Activated naive CD4-positive, alpha-beta T cell treated with anti-CD3 and anti-CD28 coated beads, Interleukin-2, amount 50 U/mL, for 24 hours (primary cell): Measurements from ENCODE around the gene HHATL.

Source experiments
- H3K27ac Mint-ChIP-seq: one replicate; pipeline ENCODE4 v1.8.0; 2021; ENCODE audit warnings: mild to moderate bottlenecking, mixed read lengths
- H3K27me3 Mint-ChIP-seq: one replicate; pipeline ENCODE4 v1.8.0; 2021; ENCODE audit warnings: mixed read lengths
- H3K36me3 Mint-ChIP-seq: one replicate; pipeline ENCODE4 v1.8.0; 2021; ENCODE audit warnings: mixed read lengths
- H3K4me1 Mint-ChIP-seq: one replicate; pipeline ENCODE4 v1.8.0; 2021; ENCODE audit warnings: mixed read lengths
- H3K4me3 Mint-ChIP-seq: one replicate; pipeline ENCODE4 v1.8.0; 2021; ENCODE audit warnings: mild to moderate bottlenecking, mixed read lengths
- H3K9me3 Mint-ChIP-seq: one replicate; pipeline ENCODE4 v1.8.0; 2021; ENCODE audit warnings: mixed read lengths

Gene HHATL

DNA sequence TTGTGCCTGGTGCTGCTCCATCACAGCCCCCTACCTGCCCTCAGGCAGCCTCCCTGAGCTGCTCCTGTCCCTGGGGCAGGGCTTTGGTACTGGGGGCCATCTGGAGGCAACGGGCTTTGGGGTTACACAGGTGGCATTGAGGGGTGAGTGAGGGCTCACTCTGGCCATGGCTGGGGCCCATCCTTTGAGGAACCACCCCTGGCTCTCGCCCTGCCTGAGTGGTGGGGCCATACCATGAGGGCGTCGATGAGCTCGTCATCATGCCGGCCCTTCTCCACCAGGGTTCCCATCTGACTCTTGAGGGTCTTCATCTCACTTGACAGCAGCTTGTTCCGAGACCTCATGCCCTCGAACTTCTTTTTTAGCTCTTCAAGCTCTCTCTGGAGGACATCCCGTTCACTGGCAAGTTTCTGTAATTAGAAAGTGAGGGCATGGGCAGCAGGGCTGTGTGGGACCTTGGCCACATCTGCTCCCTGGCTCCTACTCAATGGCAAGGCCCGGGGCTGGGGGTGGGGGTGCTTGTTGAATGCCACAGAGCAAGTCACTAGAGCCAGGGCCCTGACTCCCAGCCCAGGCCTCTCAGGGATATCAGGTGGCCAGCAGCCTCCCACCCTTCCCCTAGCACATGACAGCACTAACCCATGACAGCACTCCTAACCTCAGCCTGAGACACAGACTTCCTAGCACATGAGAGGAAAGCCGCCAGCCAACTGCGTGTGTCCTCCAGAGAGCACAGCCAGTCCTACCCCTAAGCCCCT is 37.0 kb upstream of the HHATL start:
- Mint-ChIP-seq H3K9me3 (no peaks in the 10 kb centered on the region), H3K4me3 (no peak overlapping the region), H3K36me3 (no peaks in the 10 kb centered on the region), H3K27ac (no peak overlapping the region), H3K27me3 (no peaks in the 10 kb centered on the region), H3K4me1 (peaks cover 8% of the 10 kb centered on the region)

DNA sequence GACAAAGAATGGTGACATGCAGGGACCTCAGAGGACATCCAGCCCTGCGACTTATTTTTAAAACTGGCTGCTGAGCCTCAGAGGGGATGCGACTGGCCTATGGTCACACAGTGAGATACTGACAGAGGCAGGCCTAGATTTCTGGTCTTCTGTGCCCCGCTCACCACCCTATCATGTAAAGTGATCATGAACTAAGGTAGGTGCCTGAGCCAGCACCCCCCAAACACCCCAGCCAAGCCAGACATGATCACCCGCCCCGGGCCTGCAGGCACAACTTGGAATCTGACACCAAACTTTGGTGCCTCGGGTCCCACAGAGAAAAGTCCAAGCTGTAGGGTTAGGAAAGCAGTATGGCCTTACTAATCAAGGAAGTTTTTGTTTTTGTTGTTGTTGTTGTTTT is 33.9 kb upstream of the HHATL start:
- H3K4me3 Mint-ChIP-seq = no peak overlapping the region
- no peak overlapping the region for H3K27ac Mint-ChIP-seq
- H3K36me3 Mint-ChIP-seq = no peaks in the 10 kb centered on the region
- no peaks in the 10 kb centered on the region for H3K27me3 Mint-ChIP-seq
- H3K9me3 Mint-ChIP-seq = no peaks in the 10 kb centered on the region
- no peaks in the 10 kb centered on the region for H3K4me1 Mint-ChIP-seq

DNA sequence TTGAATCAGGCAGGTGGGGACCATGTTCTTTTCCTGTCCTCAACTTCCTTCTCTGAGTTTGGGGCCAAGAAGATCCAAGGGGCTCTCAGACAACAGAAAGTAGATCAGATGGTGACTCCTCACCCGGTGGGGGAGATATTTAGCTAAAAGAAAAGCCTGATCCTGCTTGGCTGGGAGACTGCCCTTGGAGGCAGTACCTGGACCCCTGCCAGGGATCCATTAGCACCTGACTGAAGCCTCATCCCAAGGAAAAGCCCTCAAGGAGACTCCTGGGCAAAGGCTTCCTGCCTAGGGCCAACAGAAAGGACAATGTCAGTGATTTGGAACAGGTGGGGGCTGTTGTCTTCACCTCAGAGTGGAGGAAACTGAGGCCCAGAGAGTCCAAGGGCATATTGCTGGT is 33.5 kb upstream of the HHATL start:
- Mint-ChIP-seq H3K4me1 (no peaks in the 10 kb centered on the region), H3K4me3 (no peak overlapping the region), H3K27ac (no peak overlapping the region), H3K9me3 (no peaks in the 10 kb centered on the region), H3K36me3 (no peaks in the 10 kb centered on the region), H3K27me3 (no peaks in the 10 kb centered on the region)

DNA sequence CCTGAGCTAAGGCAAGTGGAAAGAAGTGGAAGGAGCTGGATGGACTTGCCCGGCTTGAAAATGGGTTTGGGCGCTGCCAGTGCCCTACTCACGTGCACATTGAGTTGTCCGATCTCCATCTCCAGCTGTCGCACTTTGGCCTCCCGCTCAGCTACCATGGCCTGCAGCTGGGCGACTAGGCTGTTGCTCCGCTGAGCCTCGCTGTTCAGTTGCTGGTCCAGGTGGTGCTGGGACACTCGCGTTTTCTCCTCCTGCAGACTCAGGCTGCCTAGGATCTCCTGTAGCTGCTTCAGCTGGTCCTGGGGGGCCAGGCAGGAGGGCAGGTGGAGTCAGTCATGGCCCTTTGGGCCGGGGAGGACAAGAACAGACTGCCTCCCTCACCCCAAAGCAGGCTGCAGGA is 33.0 kb upstream of the HHATL start:
- Mint-ChIP-seq H3K36me3 (no peaks in the 10 kb centered on the region), H3K9me3 (no peaks in the 10 kb centered on the region), H3K4me1 (no peaks in the 10 kb centered on the region), H3K4me3 (no peak overlapping the region), H3K27me3 (no peaks in the 10 kb centered on the region), H3K27ac (no peak overlapping the region)

DNA sequence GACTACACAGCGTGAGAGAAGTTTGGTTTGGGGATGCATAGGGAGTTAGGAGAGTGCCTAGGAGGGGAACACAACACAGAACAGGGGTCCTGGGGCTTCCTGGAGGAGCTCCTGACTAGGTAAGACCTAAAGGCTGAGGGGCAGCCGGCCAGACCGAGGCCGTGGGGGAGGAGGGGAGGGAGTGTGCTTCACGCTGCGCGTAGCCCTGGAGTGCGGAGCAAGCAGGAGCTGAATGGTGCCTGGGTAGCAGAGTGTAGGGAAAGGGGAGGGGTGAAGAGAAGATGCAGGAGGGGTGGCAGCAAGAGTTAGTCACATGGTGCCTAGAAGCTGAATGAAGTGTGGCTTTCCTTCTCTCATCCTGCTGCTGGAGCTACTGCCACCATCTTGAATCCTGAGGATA is 32.4 kb upstream of the HHATL start:
- Mint-ChIP-seq H3K9me3 (no peaks in the 10 kb centered on the region), H3K36me3 (no peaks in the 10 kb centered on the region), H3K27me3 (no peaks in the 10 kb centered on the region), H3K27ac (no peak overlapping the region), H3K4me1 (no peaks in the 10 kb centered on the region), H3K4me3 (no peak overlapping the region)

DNA sequence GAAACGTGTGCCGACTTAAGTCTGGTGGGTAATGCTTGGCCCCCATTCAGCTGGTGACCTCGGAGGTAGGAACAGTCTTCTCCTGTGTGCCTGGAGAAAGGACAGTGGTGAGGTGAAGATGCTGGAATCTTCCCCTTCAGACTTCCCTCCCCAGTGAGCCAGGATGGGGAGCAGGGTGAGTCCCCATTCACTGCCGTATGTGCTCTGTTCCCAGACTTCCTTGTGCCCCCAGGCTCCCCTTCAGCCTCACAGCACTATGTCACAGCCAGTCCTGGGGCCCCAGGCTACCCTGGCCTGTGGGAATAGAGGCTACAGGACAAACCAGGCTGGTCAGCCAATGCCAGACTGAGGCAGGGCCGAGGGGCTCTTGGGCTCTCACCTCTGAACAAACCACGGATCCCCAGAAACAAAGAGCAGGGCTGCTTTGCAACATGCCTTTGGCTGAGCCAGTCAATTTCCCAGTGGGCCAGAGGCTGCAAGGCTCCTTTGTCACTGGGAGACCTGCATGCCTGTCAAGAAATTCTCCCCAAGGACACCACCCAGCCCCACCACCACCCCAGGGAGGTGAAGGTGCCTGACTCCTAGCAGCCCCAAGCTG is 31.8 kb upstream of the HHATL start:
- Mint-ChIP-seq H3K4me3 (no peak overlapping the region), H3K27me3 (no peaks in the 10 kb centered on the region), H3K36me3 (no peaks in the 10 kb centered on the region), H3K9me3 (no peaks in the 10 kb centered on the region), H3K27ac (no peak overlapping the region), H3K4me1 (no peaks in the 10 kb centered on the region)

DNA sequence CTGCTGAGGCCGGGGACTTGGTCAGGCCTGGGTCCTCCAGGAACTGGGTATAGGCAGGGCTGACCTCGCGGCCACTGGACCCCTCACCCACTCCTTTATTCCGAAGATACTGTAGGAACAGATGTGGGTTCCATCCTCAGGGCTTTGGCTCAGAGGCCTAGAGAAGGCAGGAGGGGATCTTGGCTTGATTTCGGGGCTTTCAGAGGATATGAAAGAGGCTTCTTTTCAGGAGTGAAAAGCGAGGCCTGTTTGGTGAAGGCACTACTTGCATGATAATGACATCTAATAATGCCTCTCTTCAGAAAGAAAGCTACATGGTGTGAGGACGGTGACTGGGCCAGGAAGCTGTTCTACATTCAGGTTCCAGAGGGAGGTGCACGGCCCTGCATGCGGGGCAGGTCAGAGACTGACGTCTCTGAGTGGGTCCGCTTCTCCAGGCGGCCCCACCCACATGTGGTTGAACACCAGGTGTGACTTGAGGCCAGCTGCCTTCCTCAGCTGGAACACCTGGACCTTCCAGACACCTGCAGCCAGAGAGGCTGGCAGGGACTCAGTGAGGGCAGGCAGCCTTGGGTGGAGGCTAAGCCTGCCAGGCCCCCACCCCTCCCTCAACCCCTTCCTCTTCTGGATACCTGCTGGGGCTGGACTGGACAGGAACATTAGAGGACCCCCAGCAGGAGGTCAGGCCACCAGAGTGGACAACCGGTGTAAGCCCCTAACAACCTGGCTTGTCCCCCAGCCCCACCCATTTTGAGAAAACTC is 31.1 kb upstream of the HHATL start:
- no peak overlapping the region for H3K4me3 Mint-ChIP-seq
- no peak overlapping the region for H3K27ac Mint-ChIP-seq
- H3K36me3 Mint-ChIP-seq = no peaks in the 10 kb centered on the region
- no peaks in the 10 kb centered on the region for H3K9me3 Mint-ChIP-seq
- H3K27me3 Mint-ChIP-seq = no peaks in the 10 kb centered on the region
- no peaks in the 10 kb centered on the region for H3K4me1 Mint-ChIP-seq

DNA sequence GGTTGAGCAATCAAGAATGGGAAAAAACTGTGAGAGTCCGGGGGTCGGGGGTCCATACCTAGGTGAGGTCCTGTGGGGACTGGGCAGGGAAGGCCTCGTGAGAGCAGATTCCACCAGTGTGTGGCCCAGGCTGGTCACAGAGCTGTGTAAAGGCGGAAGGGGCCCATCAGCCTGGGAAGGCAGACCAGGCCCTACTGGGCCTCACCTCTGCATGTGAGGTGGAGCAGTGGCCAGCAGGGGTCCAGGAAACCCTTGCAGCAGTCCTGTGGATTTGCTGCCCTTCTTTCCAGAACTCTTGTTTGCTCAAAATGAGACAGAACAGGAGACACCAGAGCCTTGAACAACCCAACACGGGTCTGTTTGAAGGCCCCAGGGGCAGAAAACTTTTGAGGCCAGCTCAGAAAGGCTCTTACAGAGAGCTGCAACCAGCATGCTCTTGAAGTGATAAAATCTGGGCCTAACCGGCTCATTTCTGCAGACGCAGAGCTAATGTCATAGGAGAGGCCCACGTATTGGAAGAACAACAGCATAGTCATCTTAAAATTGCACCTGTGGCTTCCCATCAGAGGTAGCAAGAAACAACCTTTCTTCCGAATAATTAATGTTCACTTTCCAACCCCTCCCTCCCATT is 30.3 kb upstream of the HHATL start:
- Mint-ChIP-seq H3K9me3 (no peaks in the 10 kb centered on the region), H3K36me3 (no peaks in the 10 kb centered on the region), H3K27ac (no peak overlapping the region), H3K4me1 (no peaks in the 10 kb centered on the region), H3K4me3 (no peak overlapping the region), H3K27me3 (no peaks in the 10 kb centered on the region)

DNA sequence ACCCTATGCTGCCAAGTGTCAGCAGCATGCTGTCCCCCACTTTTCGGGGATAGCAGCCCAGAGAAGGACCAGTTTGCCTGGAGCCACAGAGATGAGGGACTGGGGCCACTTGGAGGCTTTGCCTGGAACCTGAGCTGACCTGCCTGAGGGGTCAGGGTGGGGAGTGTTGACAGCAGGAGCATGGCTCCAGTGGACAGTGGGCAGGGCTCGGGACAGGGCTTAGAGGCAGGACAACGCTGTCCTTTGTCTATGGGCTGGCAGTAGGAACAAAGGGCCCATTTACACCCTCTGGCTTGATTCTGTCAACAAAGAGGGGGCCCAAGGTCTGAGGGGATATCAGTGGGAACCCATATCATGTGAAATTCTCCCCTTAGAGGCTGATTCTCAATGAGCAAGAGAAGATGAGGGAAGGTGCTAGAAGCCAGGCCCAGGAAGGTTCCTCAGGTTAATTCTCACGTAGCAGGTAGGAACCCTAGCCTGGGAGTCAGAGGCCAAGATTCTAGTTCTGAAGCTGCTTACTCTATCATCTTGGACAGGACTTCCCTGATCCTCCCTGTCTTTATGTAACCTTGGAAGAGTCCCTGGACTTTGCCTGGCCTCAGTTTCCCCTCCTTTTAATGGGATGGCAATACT is 29.7 kb upstream of the HHATL start:
- Mint-ChIP-seq H3K4me3 (no peak overlapping the region), H3K36me3 (no peaks in the 10 kb centered on the region), H3K27me3 (no peaks in the 10 kb centered on the region), H3K27ac (no peak overlapping the region), H3K4me1 (no peaks in the 10 kb centered on the region), H3K9me3 (no peaks in the 10 kb centered on the region)

DNA sequence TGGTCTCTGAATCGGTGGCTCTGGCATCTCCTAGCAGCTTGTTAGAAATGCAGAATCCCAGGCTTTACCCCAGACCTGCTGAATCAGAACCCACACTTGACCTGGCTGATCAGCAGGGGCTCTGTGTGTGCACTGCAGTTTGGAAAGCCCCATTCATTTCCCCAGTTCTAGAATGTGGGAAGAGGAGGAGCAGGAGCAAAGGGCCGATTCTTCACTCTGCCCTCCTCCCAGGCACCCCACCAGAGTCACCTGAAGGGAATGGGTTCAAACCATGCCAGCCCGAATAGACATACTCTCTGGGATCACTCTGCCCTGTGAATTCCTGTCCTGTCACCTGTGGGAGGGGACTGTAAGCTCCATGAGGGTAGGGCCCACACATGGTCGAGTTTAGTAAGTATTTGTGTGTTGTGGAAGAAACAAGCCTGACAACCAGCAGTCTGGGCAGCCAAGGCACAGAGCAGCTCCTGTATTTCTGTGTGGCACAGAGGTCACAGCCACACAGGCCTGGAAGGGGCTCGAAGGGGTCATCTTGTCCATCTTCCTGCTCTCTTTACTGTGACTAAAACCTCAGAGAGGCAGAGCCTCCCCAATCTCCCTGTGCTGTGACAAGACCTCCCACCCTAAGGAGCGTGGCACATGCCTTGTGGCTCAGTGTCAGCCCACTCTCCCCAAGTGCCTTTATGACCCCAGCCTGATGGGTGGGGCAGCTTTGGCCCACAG is 29.0 kb upstream of the HHATL start:
- H3K4me1 Mint-ChIP-seq = no peaks in the 10 kb centered on the region
- no peaks in the 10 kb centered on the region for H3K9me3 Mint-ChIP-seq
- H3K27ac Mint-ChIP-seq = no peak overlapping the region
- no peaks in the 10 kb centered on the region for H3K27me3 Mint-ChIP-seq
- H3K36me3 Mint-ChIP-seq = no peaks in the 10 kb centered on the region
- no peak overlapping the region for H3K4me3 Mint-ChIP-seq

DNA sequence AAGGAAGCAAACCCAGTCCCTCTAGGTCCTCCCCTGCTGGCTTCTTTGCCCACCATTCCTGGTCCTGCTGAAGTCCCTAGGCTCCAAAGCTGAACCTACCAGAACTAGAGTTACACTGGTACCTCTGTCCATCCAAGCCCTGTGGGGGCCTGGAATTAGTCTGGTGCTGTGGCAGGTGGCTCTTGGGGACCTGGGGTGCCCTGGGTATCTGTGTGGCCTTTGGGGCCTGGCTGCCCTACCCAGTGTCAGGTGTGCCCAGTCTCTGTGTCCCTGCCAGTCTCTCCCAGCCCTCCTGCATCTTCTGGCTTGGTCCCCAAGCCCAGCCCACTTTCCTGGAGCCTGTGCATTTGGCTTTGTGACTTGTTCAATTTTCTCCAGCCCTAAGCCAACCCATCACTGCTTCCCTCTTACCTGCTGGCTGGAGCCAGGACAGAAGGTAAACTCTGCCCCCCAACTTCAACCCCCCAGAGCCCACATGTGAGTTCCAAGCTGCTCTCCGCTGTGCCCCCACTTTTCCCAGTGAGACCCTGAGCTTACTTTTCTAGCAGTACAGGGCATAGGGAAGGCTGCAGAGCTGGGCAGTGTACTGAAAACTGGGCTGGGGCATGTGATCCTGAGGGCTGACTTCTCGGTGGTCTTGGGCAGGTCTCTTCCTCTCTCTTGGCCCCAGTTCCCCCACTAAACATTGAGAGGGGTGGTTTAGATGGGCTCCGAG is 28.3 kb upstream of the HHATL start:
- Mint-ChIP-seq H3K36me3 (no peaks in the 10 kb centered on the region), H3K27me3 (no peaks in the 10 kb centered on the region), H3K9me3 (no peaks in the 10 kb centered on the region), H3K4me1 (no peaks in the 10 kb centered on the region), H3K4me3 (no peak overlapping the region), H3K27ac (no peak overlapping the region)

DNA sequence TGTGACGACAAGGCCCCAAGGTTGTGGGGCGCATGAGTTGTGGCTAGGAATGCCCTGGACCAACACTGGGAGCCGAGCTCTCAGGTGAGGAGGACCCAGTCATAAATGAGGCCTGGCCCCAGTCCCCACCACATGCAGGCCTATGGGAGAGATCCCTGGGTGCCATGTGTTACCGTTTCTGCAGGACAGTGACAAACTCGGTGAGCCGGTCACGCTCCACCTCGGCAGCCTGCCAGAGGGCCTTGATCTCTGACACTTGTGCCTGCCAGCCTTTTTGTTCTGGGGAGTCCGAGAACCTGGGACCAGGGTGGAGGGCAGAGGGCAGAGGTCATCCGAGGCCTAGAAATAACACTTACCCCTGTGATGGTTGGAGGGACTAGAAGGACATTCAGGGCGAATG is 27.7 kb upstream of the HHATL start:
- no peaks in the 10 kb centered on the region for H3K27me3 Mint-ChIP-seq

DNA sequence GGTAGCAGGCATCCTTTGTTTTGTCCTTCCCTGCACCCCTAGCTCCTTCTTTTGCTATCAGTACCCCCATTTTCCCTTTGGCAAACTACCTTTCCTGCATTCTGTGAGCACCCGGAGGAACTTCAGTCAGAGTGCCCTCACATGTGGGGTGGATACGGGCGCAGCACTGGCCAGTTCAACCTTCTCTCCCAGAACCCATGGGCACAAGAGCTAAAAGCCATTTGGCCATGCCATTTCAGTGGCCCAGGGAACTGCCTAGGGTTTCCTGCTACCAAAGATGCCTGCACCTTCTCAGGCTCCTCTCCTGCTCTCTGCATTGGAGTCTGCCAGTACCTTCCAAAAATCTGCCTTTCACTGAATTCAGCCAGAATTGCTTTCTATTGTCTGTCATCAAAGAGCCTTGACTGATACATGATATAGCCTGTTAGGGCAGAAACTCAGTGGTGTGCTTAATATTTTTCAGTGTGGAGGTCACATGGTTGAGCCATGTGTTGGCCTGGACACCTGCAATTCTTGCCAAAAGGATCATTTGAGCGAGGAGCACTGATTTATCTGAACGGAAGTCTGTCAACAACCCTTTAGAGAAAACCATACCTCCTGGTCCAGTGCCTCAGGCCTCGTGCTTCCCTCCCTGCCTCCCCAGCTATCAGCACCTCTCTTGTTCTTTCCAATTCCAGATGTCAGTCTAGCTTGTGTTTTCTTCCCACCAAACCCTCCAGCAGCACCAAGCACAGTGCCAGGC is 27.0 kb upstream of the HHATL start:
- Mint-ChIP-seq H3K4me1 (no peaks in the 10 kb centered on the region), H3K27me3 (no peaks in the 10 kb centered on the region), H3K4me3 (no peak overlapping the region), H3K9me3 (no peaks in the 10 kb centered on the region), H3K36me3 (no peaks in the 10 kb centered on the region), H3K27ac (no peak overlapping the region)

More for the DNA sequence above, 27.7 kb upstream of the HHATL start:
- H3K4me3 Mint-ChIP-seq = no peak overlapping the region
- H3K27ac Mint-ChIP-seq = no peak overlapping the region
- no peaks in the 10 kb centered on the region for H3K36me3 Mint-ChIP-seq
- no peaks in the 10 kb centered on the region for H3K9me3 Mint-ChIP-seq
- H3K4me1 Mint-ChIP-seq = no peaks in the 10 kb centered on the region
